ENCODE results near the gene AARS2.

AARS2 gene

DNA sequence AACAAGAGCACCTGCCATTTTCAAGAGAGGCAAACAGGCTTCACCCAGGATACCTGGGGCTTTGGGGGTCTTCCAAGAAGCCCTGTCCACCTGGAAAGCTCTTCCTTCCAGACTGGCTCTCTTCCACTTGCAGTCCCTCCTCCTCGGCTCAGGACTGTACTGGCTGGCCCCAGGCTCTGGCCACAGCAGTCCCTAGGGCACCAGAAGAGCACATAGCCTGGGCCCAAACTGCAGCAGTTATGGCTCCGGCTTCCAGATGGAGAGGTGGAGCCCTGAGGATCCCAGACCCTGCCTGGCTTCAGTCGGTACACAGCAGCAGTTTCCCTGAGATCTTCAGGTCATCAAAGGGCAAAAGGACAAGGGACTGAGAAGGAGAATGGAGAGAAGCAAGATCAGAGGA is 54.2 kb downstream of the AARS2 start:
- no peak for DNase-seq

- no peak for DNase-seq
These were observed 54.8 kb downstream of the AARS2 start for GRCh38 chr6:44258325-44258863.

- DNase-seq: no peak
These were observed 55.3 kb downstream of the AARS2 start for GRCh38 chr6:44257753-44258324.

DNA sequence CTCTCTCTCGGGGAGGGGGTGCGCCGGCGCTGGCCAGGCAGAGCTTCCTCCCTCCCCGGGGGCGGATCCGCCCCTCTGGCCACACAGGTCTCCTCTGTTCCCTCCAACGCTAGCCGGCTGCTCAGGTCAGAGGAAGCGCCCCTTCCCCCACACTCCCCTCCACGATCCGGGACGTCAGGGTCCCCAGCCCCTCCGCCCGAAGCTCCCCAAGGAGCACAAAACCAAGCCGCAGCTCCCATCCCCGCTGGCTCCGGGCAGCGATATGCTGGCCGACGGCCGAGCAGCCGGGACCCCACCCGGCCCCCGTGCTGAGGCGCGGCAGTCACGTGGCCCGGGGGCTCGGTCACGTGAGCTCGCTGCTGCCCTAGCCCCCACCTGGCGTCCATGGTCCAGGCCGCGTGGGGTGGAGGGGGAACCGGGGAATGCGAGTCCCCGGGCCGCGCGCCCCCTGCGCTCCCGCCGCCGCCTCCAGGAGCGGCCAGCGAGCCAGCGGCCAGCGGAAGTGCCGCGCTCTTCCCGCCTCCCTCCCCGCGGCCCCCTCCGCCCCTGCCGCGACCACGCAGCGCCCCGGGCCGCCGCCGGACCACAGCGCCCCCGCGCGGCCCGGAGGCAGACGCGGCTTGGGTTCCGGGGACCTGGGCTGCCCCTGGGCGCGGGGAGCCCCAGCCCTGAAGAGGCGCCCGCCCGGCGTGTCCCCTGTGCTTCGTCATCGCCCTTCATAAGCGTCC is 56.0 kb downstream of the AARS2 start, which contains the start of gene SLC35B2:
SLC35B2 (minus strand) TSS at position 504 of the 728 bp plus-strand sequence; CDS start at position 386, 118 bp downstream.
- peak; percentile 53 for DNase-seq

DNA sequence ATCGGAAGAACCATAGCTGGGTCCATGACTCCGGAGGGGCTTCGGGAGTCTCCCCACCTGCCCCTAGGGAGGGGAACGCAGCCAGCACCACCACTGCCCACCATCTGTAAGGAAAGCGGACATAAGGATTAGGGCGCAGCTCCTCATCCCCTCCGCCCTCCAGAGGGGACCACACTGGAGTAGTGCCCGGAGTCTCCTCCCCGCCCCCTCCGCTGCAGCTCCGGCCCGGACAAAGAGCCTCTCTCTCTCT is 56.4 kb downstream of the AARS2 start:
- no peak for DNase-seq

GRCh38 chr6:44255871-44256774 is 57.0 kb downstream of the AARS2 start:
- DNase-seq: no peak

DNA sequence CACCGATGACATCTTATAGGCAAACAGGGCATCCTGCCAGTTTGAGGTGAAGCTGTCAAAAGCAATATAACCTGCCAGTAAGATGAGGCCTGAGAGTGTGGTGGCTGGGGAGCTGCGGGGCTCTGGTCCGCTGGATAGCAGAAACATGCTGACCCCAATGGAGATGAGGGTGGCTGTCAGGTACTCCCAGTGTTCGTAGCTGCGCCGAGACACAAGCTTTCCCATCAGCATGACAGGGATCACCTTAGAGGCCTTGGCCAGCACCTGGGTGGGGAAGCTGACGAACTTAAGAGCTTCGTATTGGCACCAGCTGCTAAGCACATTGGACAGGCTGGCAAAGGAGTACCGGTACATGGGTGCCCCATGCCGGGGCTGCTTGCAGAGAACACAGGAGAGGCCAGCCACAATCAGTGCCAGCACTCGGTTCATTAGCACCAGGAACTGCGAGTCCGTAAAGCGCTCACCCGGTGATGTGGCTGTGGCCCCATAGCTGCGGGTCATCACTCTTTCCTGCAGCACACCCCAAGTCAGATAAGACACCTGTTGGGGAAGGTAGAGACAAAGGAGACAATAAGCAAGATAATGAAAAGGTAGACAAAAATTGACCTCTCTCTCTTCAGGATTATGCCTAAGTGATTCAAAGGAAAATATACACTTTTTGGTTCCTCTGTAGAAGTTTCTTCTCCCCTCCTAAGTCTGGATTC is 57.9 kb downstream of the AARS2 start:
- no peak for DNase-seq

GRCh38 chr6:44254191-44255104 is 58.7 kb downstream of the AARS2 start:
- no peak for DNase-seq

GRCh38 chr6:44253307-44254101 is 59.6 kb downstream of the AARS2 start:
- DNase-seq: no peak

DNA sequence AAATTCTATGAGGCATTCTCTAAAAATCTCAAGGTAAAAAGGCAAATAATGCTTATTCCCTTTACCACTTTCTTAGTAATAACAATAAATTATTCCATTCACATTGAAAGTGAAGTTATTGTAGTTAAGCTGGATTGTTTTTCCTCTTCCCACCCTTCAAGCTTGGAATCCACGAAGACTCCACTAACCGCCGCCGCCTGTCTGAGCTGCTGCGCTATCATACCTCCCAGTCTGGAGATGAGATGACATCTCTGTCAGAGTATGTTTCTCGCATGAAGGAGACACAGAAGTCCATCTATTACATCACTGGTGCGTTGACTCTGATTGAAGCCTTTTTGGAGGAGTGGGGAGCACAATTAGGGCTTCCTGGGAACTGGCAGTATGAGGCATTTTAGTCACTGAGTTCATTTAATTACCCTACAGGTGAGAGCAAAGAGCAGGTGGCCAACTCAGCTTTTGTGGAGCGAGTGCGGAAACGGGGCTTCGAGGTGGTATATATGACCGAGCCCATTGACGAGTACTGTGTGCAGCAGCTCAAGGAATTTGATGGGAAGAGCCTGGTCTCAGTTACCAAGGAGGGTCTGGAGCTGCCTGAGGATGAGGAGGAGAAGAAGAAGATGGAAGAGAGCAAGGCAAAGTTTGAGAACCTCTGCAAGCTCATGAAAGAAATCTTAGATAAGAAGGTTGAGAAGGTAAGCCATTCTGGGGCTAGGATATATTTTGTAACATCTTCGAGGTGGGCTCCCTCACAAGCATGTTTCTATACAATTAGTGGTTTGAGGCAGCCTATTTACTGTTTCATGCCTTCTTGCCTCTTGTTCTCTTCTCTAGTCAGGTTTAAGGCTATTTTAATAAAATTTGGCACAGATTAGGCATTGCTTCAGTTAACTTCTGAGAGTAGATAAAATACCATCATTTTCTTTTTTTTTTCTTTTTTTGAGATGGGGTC is 61.3 kb downstream of the AARS2 start:
- DNase-seq: no peak

DNA sequence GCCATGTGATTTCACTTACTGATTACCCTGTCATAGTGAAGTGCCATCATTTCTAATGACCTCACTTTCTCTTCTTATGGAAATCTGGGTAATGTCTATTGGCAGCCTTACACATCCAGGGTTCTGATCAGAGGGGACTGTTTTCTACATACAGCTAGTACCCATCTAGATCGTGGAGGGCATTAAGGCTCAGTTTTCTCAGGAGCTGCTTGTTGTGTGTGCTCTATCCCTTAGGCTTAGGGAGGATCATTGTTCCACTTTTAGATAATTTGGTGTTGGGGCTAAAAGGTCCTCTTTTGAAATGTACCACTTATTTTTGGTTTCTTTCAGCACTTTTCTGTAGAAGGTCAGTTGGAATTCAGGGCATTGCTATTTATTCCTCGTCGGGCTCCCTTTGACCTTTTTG is 62.4 kb downstream of the AARS2 start:
- no peak for DNase-seq

DNA sequence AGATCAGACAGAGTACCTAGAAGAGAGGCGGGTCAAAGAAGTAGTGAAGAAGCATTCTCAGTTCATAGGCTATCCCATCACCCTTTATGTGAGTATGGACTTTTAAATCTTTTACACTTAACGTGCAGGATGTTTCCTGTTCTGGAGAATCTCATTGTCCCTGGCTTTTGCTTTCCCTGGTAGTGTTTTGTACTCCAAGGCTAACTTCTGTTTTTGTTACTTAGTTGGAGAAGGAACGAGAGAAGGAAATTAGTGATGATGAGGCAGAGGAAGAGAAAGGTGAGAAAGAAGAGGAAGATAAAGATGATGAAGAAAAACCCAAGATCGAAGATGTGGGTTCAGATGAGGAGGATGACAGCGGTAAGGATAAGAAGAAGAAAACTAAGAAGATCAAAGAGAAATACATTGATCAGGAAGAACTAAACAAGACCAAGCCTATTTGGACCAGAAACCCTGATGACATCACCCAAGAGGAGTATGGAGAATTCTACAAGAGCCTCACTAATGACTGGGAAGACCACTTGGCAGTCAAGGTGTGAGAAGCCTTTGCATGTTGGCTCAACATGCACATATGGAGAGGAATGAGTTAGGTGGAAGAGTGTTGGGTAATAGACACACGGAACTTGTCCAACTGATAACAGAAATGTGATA is 63.0 kb downstream of the AARS2 start:
- no peak for DNase-seq
